Measurements from ENCODE around the gene PRSS58. TPM values are rescaled to one million over a fixed set of nuclear protein-coding genes. Genes with fewer than 3 reads are reported as not detected.

Gene PRSS58
- total and polyA plus RNA-seq, 4 donors: not detected

DNA sequence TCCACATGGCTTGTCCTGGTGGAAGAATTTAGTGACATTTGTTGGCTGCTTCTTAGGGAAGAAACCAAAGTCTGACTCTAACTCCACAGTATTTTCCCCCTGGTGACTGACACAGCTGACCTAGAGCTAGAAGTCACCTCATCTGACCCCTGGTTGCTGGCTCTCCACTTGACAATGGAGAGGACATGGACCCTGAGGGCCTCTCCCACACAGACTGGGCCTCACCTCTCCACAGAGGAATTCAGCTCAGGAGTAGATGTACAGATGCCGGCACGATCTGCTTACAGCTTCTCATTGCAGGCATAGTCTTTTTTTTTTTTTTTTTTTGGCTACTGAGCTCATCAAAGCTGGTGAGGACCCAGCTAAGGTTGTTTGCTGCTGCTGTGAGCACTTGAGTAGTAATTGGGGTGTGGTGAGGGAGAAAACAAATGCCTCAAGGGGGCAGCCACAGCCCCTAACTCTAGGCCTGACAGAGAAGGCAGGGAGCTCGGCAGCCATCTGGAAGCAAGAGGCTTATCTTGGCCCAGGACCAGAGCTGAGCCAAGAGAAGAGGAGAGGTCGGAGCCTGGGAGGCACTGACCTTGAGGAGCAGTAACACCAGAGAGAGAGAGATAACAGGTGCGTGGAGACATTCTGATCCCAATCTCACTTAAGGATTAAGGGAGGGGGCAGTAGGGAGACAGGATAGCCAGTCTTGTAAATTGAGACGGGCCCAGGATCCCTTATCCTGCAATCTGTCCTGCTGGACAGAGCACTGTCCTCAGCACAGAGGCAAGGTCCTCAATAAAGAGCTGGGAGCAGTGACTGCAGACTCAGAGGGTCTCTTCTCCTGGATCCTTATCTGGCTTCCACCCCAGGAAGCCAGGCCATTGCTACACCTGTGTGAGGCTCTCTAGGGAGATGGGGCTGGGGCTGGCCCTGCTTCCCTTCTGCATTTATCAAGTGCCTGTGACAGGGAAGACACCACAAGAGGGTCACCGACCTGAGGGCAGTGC lies 9.4 kb downstream of the PRSS58 start:
- peaks cover 0 to 1% of the 10 kb centered on the region in 2 donors for H3K27me3 ChIP-seq (ENCODE audit: control insufficient read depth in 1 of 2, insufficient read depth in 2 of 2, low read length in 1 of 2)
- no peak overlapping the region for H3K4me3 ChIP-seq (ENCODE audit: low read length in 2 of 2)
- no peaks in the 10 kb centered on the region for H3K9me3 ChIP-seq (ENCODE audit: control insufficient read depth, low read length)
- ATAC-seq (ENCODE audit: low FRiP score): no peak
- DNase-seq: no peak
- no peak overlapping the region for H3K27ac ChIP-seq (ENCODE audit: low read depth in 1 of 2, low read length in 2 of 2)
- WGBS, 2 donors: 50 to 55% methylated on average over 7 of the region's 7 CpGs
- no peaks in the 10 kb centered on the region for H3K4me1 ChIP-seq (ENCODE audit: control insufficient read depth in 1 of 2, insufficient read depth in 2 of 2, low read length in 2 of 2)
- intact Hi-C loops (cut with DNase I): no loop called here
- no peaks in the 10 kb centered on the region for H3K36me3 ChIP-seq (ENCODE audit: control insufficient read depth in 1 of 2, insufficient read depth in 2 of 2, low read length in 1 of 2)

DNA sequence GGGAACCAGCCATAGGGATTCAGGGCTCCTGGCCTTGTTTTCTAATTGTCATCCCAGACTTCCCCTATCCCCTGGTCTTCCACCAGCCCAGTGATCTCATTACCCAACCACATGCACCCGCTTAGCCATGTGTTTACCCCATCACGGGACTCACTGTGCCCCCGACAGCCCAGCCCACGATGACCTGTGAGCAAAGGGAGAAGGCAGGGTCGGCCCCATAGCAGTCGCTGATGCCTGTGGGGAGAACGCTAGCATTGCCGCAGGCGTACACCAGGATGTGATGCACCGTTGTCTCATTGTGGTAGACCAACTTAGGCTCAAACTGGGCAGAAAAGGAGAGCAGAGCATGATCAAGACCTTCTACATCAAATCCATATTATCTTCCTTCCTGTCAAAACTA lies 14.0 kb downstream of the PRSS58 start:
- Histone ChIP-seq H3K4me1 (ENCODE audit: control insufficient read depth in 1 of 2, insufficient read depth in 2 of 2, low read length in 2 of 2) (no peaks in the 10 kb centered on the region), H3K4me3 (ENCODE audit: low read length in 2 of 2) (no peak overlapping the region), H3K27ac (ENCODE audit: low read depth in 1 of 2, low read length in 2 of 2) (no peak overlapping the region), H3K9me3 (ENCODE audit: control insufficient read depth, low read length) (no peaks in the 10 kb centered on the region), H3K36me3 (ENCODE audit: control insufficient read depth in 1 of 2, insufficient read depth in 2 of 2, low read length in 1 of 2) (no peaks in the 10 kb centered on the region), H3K27me3 (ENCODE audit: control insufficient read depth in 1 of 2, insufficient read depth in 2 of 2, low read length in 1 of 2) (no peaks in the 10 kb centered on the region)
- intact Hi-C loops (cut with DNase I): no loop called here
- WGBS, 2 donors: 83 to 84% methylated on average over 10 of the region's 10 CpGs
- ATAC-seq (ENCODE audit: low FRiP score) (no peak), DNase-seq (no peak)

DNA sequence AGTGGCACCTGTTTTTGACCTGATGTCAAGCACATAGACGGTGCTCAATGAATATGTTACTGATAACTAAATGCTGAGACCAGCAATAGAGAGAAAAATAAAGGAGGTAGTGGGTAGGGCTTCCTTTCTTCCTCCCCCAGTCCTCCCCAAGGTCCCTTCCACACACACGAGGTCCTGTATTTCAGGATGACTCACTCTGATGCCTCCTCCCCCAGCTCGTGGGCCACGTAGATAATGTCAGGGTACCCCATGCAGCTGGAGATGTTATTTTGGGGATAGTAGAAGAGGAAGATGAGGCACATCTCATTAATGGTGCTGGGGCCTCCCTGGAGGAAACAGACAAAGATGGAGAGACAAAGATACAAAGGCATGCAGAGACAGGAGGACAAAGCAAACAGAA lies 17.3 kb downstream of the PRSS58 start:
- intact Hi-C loops (cut with DNase I): no loop called here
- no peaks in the 10 kb centered on the region for H3K27me3 ChIP-seq (ENCODE audit: control insufficient read depth in 1 of 2, insufficient read depth in 2 of 2, low read length in 1 of 2)
- 51 to 66% methylated on average over 4 of the region's 4 CpGs for WGBS, 2 donors
- H3K9me3 ChIP-seq (ENCODE audit: control insufficient read depth, low read length): no peaks in the 10 kb centered on the region
- DNase-seq (no peak), ATAC-seq (ENCODE audit: low FRiP score) (no peak)
- H3K4me3 ChIP-seq (ENCODE audit: low read length in 2 of 2): no peak overlapping the region
- no peaks in the 10 kb centered on the region for H3K4me1 ChIP-seq (ENCODE audit: control insufficient read depth in 1 of 2, insufficient read depth in 2 of 2, low read length in 2 of 2)
- no peak overlapping the region for H3K27ac ChIP-seq (ENCODE audit: low read depth in 1 of 2, low read length in 2 of 2)
- H3K36me3 ChIP-seq (ENCODE audit: control insufficient read depth in 1 of 2, insufficient read depth in 2 of 2, low read length in 1 of 2): no peaks in the 10 kb centered on the region

DNA sequence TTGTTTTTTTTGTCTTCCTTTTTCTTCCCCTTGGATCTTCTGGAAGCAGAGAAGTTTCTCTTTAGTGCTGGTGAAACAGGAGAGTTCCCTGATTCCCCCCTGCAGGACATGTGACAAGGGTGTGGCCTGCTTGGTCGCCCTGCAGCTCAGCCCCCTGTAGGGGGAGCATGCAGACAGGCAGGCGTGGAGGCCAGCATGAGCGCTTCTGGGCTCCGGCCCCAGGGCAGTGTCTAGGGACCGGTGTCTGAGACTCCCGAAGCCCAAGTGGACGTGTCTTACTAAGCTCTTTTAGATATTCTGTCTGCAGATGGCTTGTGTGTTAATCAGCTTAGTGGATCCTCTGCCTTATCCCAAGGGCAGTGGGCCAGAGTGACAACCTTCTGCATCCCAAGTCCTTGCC lies 26.1 kb downstream of the PRSS58 start:
- ATAC-seq (ENCODE audit: low FRiP score): no peak
- peaks cover 2% of the 10 kb centered on the region for H3K9me3 ChIP-seq (ENCODE audit: control insufficient read depth, low read length)
- intact Hi-C loops (cut with DNase I): no loop called here
- no peak overlapping the region for H3K4me3 ChIP-seq (ENCODE audit: low read length in 2 of 2)
- H3K4me1 ChIP-seq (ENCODE audit: control insufficient read depth in 1 of 2, insufficient read depth in 2 of 2, low read length in 2 of 2): no peaks in the 10 kb centered on the region
- H3K36me3 ChIP-seq (ENCODE audit: control insufficient read depth in 1 of 2, insufficient read depth in 2 of 2, low read length in 1 of 2): no peaks in the 10 kb centered on the region
- no peak overlapping the region for H3K27ac ChIP-seq (ENCODE audit: low read depth in 1 of 2, low read length in 2 of 2)
- no peaks in the 10 kb centered on the region for H3K27me3 ChIP-seq (ENCODE audit: control insufficient read depth in 1 of 2, insufficient read depth in 2 of 2, low read length in 1 of 2)
- no peak for DNase-seq
- 27 to 28% methylated on average over 7 of the region's 7 CpGs for WGBS, 2 donors

DNA sequence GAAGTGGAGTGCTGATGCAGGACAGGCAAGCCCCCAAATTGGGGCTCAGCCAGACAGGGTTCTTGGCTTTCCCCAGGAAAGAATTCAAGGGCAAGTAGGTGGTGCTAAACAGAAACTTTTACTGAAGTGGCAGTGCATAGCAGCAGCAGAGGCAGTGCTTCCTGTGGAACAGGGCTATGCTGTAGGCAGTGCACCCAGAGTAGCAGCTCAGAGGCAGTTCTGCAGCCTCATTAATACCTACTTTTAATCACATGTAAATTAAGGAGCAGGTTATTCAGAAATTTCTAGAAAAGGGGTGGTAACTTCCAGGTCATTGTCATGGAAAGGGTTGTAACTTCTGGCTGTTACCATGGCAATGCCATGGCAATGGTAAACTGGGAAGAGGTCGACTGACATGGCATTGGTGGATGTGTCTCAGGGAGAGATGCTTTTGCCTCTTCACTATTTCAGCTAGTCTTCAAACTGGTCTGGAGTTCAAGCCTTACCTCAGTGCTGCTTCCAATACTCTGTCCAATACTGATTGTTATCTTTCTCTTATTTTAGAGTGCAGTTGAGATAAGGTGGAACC lies 29.2 kb downstream of the PRSS58 start:
- Histone ChIP-seq H3K27me3 (ENCODE audit: control insufficient read depth in 1 of 2, insufficient read depth in 2 of 2, low read length in 1 of 2) (no peaks in the 10 kb centered on the region), H3K4me1 (ENCODE audit: control insufficient read depth in 1 of 2, insufficient read depth in 2 of 2, low read length in 2 of 2) (no peaks in the 10 kb centered on the region), H3K9me3 (ENCODE audit: control insufficient read depth, low read length) (peaks cover 2% of the 10 kb centered on the region), H3K4me3 (ENCODE audit: low read length in 2 of 2) (no peak overlapping the region), H3K27ac (ENCODE audit: low read depth in 1 of 2, low read length in 2 of 2) (no peak overlapping the region), H3K36me3 (ENCODE audit: control insufficient read depth in 1 of 2, insufficient read depth in 2 of 2, low read length in 1 of 2) (no peaks in the 10 kb centered on the region)
- intact Hi-C loops (cut with DNase I): no loop called here
- DNase-seq (no peak), ATAC-seq (ENCODE audit: low FRiP score) (no peak)
- 33 to 50% methylated on average over 1 of the region's 1 CpG for WGBS, 2 donors

Other genes with a start within 250 kb of the PRSS58 start
- gene MGAM2, start 146.3 kb downstream of the PRSS58 start, total RNA-seq: under 1 TPM; 0.12 to 0.65 TPM
- gene MGAM2, start 146.3 kb downstream of the PRSS58 start, polyA plus RNA-seq: 1 to 10 TPM in 1 of 2 donors, under 1 TPM in 1; 0.03 to 1.4 TPM

Measured in aorta (tissue), 5 donors.